H1 (cell line): ENCODE measurements around the gene NR1I2. TPM values are rescaled to one million over a fixed set of nuclear protein-coding genes. Genes with fewer than 3 reads are reported as not detected.

Experiments used
- CTCF ChIA-PET: fragments of 300-600 bp; sonication (Branson Sonifier 250); formaldehyde crosslinking; loops from one replicate; lab custom pipeline; 2021; ENCODE audit not compliant: partially characterized antibody; lab: Charles Lee
- POLR2A ChIA-PET: fragments of 300-600 bp; sonication (Branson Sonifier 250); formaldehyde crosslinking; loops from one replicate; lab custom pipeline; 2021; ENCODE audit warnings: inconsistent platforms; ENCODE audit not compliant: partially characterized antibody; lab: Charles Lee
- DNase-seq, 2 experiments: peaks; one replicate each; pipeline versions ENCODE4 v3.0.0 to v3.0.0-alpha.2; 2010 to 2022; ENCODE audit warnings: low spot score in 2 of 2, low read depth in 1 of 2, mixed read lengths in 1 of 2
- FAIRE-seq: peaks from 2 replicates; lab custom pipeline; 2011; peaks lifted over from hg19 to GRCh38; lab: Jason Lieb, UNC
- H2AFZ ChIP-seq: 2 replicates; pipeline ENCODE4 v1.8.1; 2012; ENCODE audit warnings: low read length, inconsistent platforms
- H2AK5ac ChIP-seq: 2 replicates; pipeline ENCODE4 v1.6.1; 2013; ENCODE audit warnings: low read depth, low read length
- H2BK120ac ChIP-seq: replicated peaks from 2 replicates; pipeline ENCODE3; 2013; ENCODE audit warnings: low read depth, low read length, inconsistent platforms
- H2BK12ac ChIP-seq: 2 replicates; pipeline ENCODE4 v1.6.1; 2013; ENCODE audit warnings: low read depth, low read length
- H2BK15ac ChIP-seq: 2 replicates; pipeline ENCODE4 v1.6.1; 2013; ENCODE audit warnings: low read length
- H2BK20ac ChIP-seq: 2 replicates; pipeline ENCODE4 v1.6.1; 2013; ENCODE audit warnings: low read length
- H2BK5ac ChIP-seq: 2 replicates; pipeline ENCODE4 v1.6.1; 2013; ENCODE audit warnings: low read depth, low read length
- H3K14ac ChIP-seq: 2 replicates; pipeline ENCODE4 v1.6.1; 2013; ENCODE audit warnings: inconsistent platforms; ENCODE audit not compliant: insufficient read length
- H3K18ac ChIP-seq: 2 replicates; pipeline ENCODE4 v1.6.1; 2013; ENCODE audit warnings: low read length; ENCODE audit errors: extremely low read depth
- H3K23ac ChIP-seq: 2 replicates; pipeline ENCODE4 v1.6.1; 2013; ENCODE audit warnings: inconsistent platforms; ENCODE audit not compliant: insufficient read length
- H3K23me2 ChIP-seq: 2 replicates; pipeline ENCODE4 v1.6.1; 2013; ENCODE audit warnings: low read depth, low read length
- H3K27ac ChIP-seq: 2 replicates; pipeline ENCODE4 v1.6.1; 2011; ENCODE audit warnings: low read depth, low read length, inconsistent platforms
- H3K27me3 ChIP-seq, 4 experiments: replicated peaks in 1 of 4; 1 replicate in 1 of 4; 2 replicates in 3 of 4; pipeline versions ENCODE4 v1.6.1 to v1.8.1; 2011 to 2013; ENCODE audit warnings: low read length in 3 of 4, mild to moderate bottlenecking in 3 of 4, inconsistent platforms in 2 of 4, mixed read lengths in 2 of 4, moderate library complexity in 1 of 4; ENCODE audit not compliant: control insufficient read depth in 3 of 4, insufficient read depth in 3 of 4; ENCODE audit errors: extremely low read depth in 1 of 4
- H3K36me3 ChIP-seq, 4 experiments: 2 replicates each; pipeline versions ENCODE4 v1.6.1 to v1.8.1; 2011 to 2013; ENCODE audit warnings: mild to moderate bottlenecking in 4 of 4, low read length in 3 of 4, moderate library complexity in 2 of 4, control low read depth in 1 of 4, inconsistent platforms in 1 of 4; ENCODE audit not compliant: insufficient read depth in 4 of 4, control insufficient read depth in 2 of 4
- H3K4ac ChIP-seq: replicated peaks from 2 replicates; pipeline ENCODE3; 2013; ENCODE audit warnings: low read length, low read depth, mixed read lengths, inconsistent platforms; ENCODE audit not compliant: insufficient read length
- H3K4me1 ChIP-seq, 4 experiments: replicated peaks in 1 of 4; 1 replicate in 1 of 4; 2 replicates in 3 of 4; pipeline versions ENCODE4 v1.6.1 to v1.8.1; 2011 to 2013; ENCODE audit warnings: low read length in 3 of 4, inconsistent platforms in 2 of 4, mixed read lengths in 1 of 4; ENCODE audit not compliant: insufficient read depth in 4 of 4, control insufficient read depth in 3 of 4
- H3K4me2 ChIP-seq, 2 experiments: 2 replicates each; pipeline versions ENCODE4 v1.6.1 to v1.8.1; 2011 to 2013; ENCODE audit warnings: low read depth in 2 of 2, low read length in 2 of 2, control low read depth in 1 of 2, inconsistent platforms in 1 of 2, mild to moderate bottlenecking in 1 of 2; ENCODE audit not compliant: insufficient read depth in 1 of 2
- H3K4me3 ChIP-seq, 4 experiments: fragments of 200-600, 300-600 bp in 1 of 4; sonication (generic), shearing (Covaris generic), sonication (Bioruptor Twin) in 1 of 4; 2 replicates each; pipeline versions ENCODE4 v1.5.1 to v1.8.1; 2011 to 2016; ENCODE audit warnings: low read length in 4 of 4, low read depth in 3 of 4, control low read depth in 2 of 4, inconsistent platforms in 2 of 4, mild to moderate bottlenecking in 2 of 4, mixed read lengths in 1 of 4, moderate library complexity in 1 of 4; ENCODE audit not compliant: insufficient read depth in 2 of 4; ENCODE audit errors: extremely low read depth in 1 of 4
- H3K56ac ChIP-seq: replicated peaks from 2 replicates; pipeline ENCODE3; 2013; ENCODE audit warnings: low read depth, mild to moderate bottlenecking, mixed read lengths, low read length, inconsistent platforms; ENCODE audit not compliant: insufficient read length
- H3K79me1 ChIP-seq: 2 replicates; pipeline ENCODE4 v1.6.1; 2013; ENCODE audit warnings: low read depth, low read length, control low read depth
- H3K79me2 ChIP-seq, 2 experiments: 2 replicates each; pipeline versions ENCODE4 v1.6.1 to v1.8.1; 2012 to 2013; ENCODE audit warnings: low read length in 2 of 2, mild to moderate bottlenecking in 2 of 2, inconsistent platforms in 1 of 2; ENCODE audit not compliant: insufficient read depth in 2 of 2, control insufficient read depth in 1 of 2
- H3K9ac ChIP-seq, 4 experiments: replicated peaks in 1 of 4; 1 replicate in 1 of 4; 2 replicates in 3 of 4; pipeline versions ENCODE4 v1.6.1 to v1.8.1; 2011 to 2013; ENCODE audit warnings: low read depth in 3 of 4, low read length in 3 of 4, control low read depth in 2 of 4, mild to moderate bottlenecking in 2 of 4, moderate library complexity in 2 of 4, inconsistent platforms in 1 of 4; ENCODE audit errors: extremely low read depth in 1 of 4
- H3K9me3 ChIP-seq, 2 experiments: 2 replicates each; pipeline versions ENCODE4 v1.6.1 to v1.8.1; 2012 to 2013; ENCODE audit warnings: mild to moderate bottlenecking in 2 of 2, moderate library complexity in 2 of 2, control low read depth in 1 of 2, inconsistent platforms in 1 of 2, low read depth in 1 of 2, low read length in 1 of 2, mixed read lengths in 1 of 2; ENCODE audit not compliant: insufficient read depth in 2 of 2
- H4K20me1 ChIP-seq, 2 experiments: replicated peaks in 1 of 2; 2 replicates each; pipeline versions ENCODE3 to v1.8.1; 2011 to 2013; ENCODE audit warnings: inconsistent platforms in 2 of 2, low read length in 2 of 2, mild to moderate bottlenecking in 1 of 2; ENCODE audit not compliant: insufficient read depth in 2 of 2, control insufficient read depth in 1 of 2
- H4K5ac ChIP-seq: 2 replicates; pipeline ENCODE4 v1.6.1; 2013; ENCODE audit warnings: low read length, low read depth, mixed read lengths, inconsistent platforms; ENCODE audit not compliant: insufficient read length
- H4K8ac ChIP-seq: 2 replicates; pipeline ENCODE4 v1.8.0; 2013; ENCODE audit warnings: mild to moderate bottlenecking, moderate library complexity, low read length, inconsistent platforms; ENCODE audit not compliant: insufficient read depth; ENCODE audit errors: extremely low read depth
- H4K91ac ChIP-seq: replicated peaks from 2 replicates; pipeline ENCODE3; 2013; ENCODE audit warnings: low read length, mixed read lengths, inconsistent platforms; ENCODE audit not compliant: insufficient read length
- BRCA1 ChIP-seq: IDR thresholded peaks from 2 replicates; pipeline ENCODE4 v1.6.1; 2012; ENCODE audit warnings: low read depth, low read length, improper control_type of control experiment
- CHD2 ChIP-seq: IDR thresholded peaks from 2 replicates; pipeline ENCODE4 v1.6.1; 2012; ENCODE audit warnings: low read length, improper control_type of control experiment
- EGR1 ChIP-seq: IDR thresholded peaks from 2 replicates; pipeline ENCODE4 v1.6.1; 2011; ENCODE audit warnings: low read depth, low read length, borderline replicate concordance
- NRF1 ChIP-seq: IDR thresholded peaks from 2 replicates; pipeline ENCODE4 v1.6.1; 2011; ENCODE audit warnings: mild to moderate bottlenecking, low read depth, low read length, improper control_type of control experiment
- RBBP5 ChIP-seq: IDR thresholded peaks from 2 replicates; pipeline ENCODE4 v1.7.1; 2012; ENCODE audit warnings: low read depth, mild to moderate bottlenecking, inconsistent platforms, low read length, moderate library complexity, borderline replicate concordance
- SP4 ChIP-seq: IDR thresholded peaks from 2 replicates; pipeline ENCODE4 v1.6.1; 2012; ENCODE audit warnings: low read length, inconsistent platforms
- YY1 ChIP-seq: IDR thresholded peaks from 2 replicates; pipeline ENCODE4 v1.6.1; 2011; ENCODE audit warnings: low read depth, mild to moderate bottlenecking, low read length
- WGBS, 2 experiments: shearing (Covaris generic) in 1 of 2; methylation state at CpG; one replicate each; pipeline versions ENCODE4 v1.1.6 to v1.1.7; 2013 to 2015; ENCODE audit warnings: low lambda C conversion rate in 2 of 2, mixed read lengths in 2 of 2, inconsistent platforms in 1 of 2, low coverage in 1 of 2, missing lambda C conversion rate in 1 of 2; ENCODE audit not compliant: insufficient replicate concordance in 2 of 2, insufficient coverage in 1 of 2, insufficient read length in 1 of 2; ENCODE audit errors: extremely low coverage in 1 of 2, missing lambda C conversion rate in 1 of 2; 5-methylcytosine and 5-hydroxymethylcytosine counted together
- polyA plus RNA-seq, 7 experiments: library from polyadenylated mRNA; depleted of rRNA in 3 of 7; stranded (reverse) in 5 of 7; unstranded in 2 of 7; fragments of >200 nt in 5 of 7; fragments of 200-250 nt in 2 of 7; gene quantifications; 1 replicate in 5 of 7; 2 replicates in 1 of 7; 4 replicates in 1 of 7; pipeline versions ENCODE4 v1.2.1 to v1.2.3, GENCODE V29; 2011 to 2013; ENCODE audit warnings: missing spikeins in 2 of 7, mixed read lengths in 2 of 7
- total RNA-seq: library from RNA; stranded (reverse); fragmentation: NEBNext Ultra II Directional; extraction: Animal tissue kit (Norgen Biotek cat#: 25700); gene quantifications from 2 replicates; pipeline ENCODE4 v1.2.1, GENCODE V29; 2021
- TF ChIP-seq, protein P1 (sequence below): IDR thresholded peaks from 2 replicates; pipeline ENCODE4 v1.6.1; 2012; ENCODE audit warnings: inconsistent platforms

Gene NR1I2
- total and polyA plus RNA-seq, 2 of the 8 experiments (the other 6 are each of a cell fraction or from before 2014, with no cell fraction given), result 0.28 to 1.8 TPM

DNA sequence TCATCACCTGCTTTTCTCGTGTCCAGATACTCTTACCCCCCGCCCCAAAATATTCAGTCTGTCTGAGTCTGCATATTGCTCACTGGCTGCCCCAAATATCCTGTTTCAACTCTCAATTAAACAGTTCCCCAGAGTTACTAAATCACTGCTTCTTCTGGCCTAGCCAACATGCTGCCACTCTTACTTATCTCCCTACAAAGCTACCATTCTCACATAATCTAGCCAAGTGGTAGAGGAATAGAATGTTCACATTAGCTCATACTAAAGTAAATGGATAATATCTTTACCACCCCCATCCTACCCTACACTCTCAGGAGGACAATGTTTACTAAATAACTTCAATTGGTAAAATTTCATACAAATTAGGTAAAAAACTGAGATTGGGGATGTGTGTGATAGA lies 77.8 kb downstream of the NR1I2 start:
- peaks cover 0 to 7% of the 10 kb centered on the region in 2 experiments; a peak in 1 of 4 replicates for H3K9me3 ChIP-seq
- no peak overlapping the region for H4K8ac ChIP-seq
- no peak overlapping the region for H2BK20ac ChIP-seq
- H2AFZ ChIP-seq, result no peak overlapping the region
- no peaks in the 10 kb centered on the region for H3K79me1 ChIP-seq
- H3K36me3 ChIP-seq, result peaks cover 4 to 33% (median 17%) of the 10 kb centered on the region in 4 experiments; a peak in 7 of 8 replicates
- H3K23ac ChIP-seq, result no peak overlapping the region
- no peak overlapping the region for H3K56ac ChIP-seq
- FAIRE-seq, result no peak
- H4K91ac ChIP-seq, result no peak overlapping the region
- H2BK120ac ChIP-seq, result no peak overlapping the region
- H2AK5ac ChIP-seq, result no peak overlapping the region
- H2BK15ac ChIP-seq, result no peak overlapping the region
- H2BK5ac ChIP-seq, result no peak overlapping the region
- peaks cover 0 to 1% of the 10 kb centered on the region in 2 experiments for H4K20me1 ChIP-seq
- CTCF ChIA-PET, result interaction anchor here (2.3 kb wide), 1 partner anchor 29 kb away, joined by 8 read pairs; no protein-coding TSS in a partner anchor
- no peaks in the 10 kb centered on the region for H3K27me3 ChIP-seq
- H3K18ac ChIP-seq, result no peak overlapping the region
- no peaks in the 10 kb centered on the region for H3K23me2 ChIP-seq
- no peak overlapping the region for H3K4ac ChIP-seq
- WGBS, 2 experiments, result 90% methylated on average over 2 of the region's 2 CpGs; no CpG with 5 or more reads in 1 of the 2 experiments
- no peak overlapping the region for H3K14ac ChIP-seq
- no peak overlapping the region for H3K27ac ChIP-seq
- H4K5ac ChIP-seq, result no peak overlapping the region
- no peak overlapping the region for H3K9ac ChIP-seq
- no peak overlapping the region for H3K4me3 ChIP-seq
- no peak for DNase-seq
- no peaks in the 10 kb centered on the region for H3K4me1 ChIP-seq
- POLR2A ChIA-PET, result no interaction called here
- TF ChIP-seq SP4 (no peak), NRF1 (no peak), YY1 (no peak), CHD2 (no peak), EGR1 (no peak), BRCA1 (no peak), RBBP5 (no peak)
- TF ChIP-seq, protein P1, sequence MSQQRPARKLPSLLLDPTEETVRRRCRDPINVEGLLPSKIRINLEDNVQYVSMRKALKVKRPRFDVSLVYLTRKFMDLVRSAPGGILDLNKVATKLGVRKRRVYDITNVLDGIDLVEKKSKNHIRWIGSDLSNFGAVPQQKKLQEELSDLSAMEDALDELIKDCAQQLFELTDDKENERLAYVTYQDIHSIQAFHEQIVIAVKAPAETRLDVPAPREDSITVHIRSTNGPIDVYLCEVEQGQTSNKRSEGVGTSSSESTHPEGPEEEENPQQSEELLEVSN, result no peak
- H3K4me2 ChIP-seq, result no peak overlapping the region
- H3K79me2 ChIP-seq, result no peaks in the 10 kb centered on the region
- no peak overlapping the region for H2BK12ac ChIP-seq
